GM12878 (cell line): Measurements from ENCODE around the gene GID4. TPM values are rescaled to one million over a fixed set of nuclear protein-coding genes. Genes with fewer than 3 reads are reported as not detected.

ENCODE experiments used
- ATAC-seq: fragments of 200-7000 bp; cut with Tn5 transposase; 3 replicates; pipeline ENCODE4 v1.9.1; 2020; ENCODE audit warnings: mild to moderate bottlenecking, moderate library complexity
- BruUV-seq: library from RNA; stranded (reverse); fragments of 400-500 nt; replicated peaks from 2 replicates; lab custom pipeline; 2021; lab: Mats Ljungman, UMichigan
- CTCF ChIA-PET: fragments of 300-600 bp; sonication (Branson Sonifier 250); formaldehyde crosslinking; extraction: SDS; loops from one replicate; lab custom pipeline; 2021; ENCODE audit warnings: inconsistent platforms; lab: Yijun Ruan, JAX
- POLR2A ChIA-PET: fragments of 350-600 bp; formaldehyde crosslinking; extraction: SDS; loops from one replicate; lab custom pipeline; 2021; ENCODE audit warnings: inconsistent platforms; lab: Charles Lee
- RAD21 ChIA-PET: fragments of 300-600 bp; sonication (Branson Sonifier 250); formaldehyde crosslinking; loops from one replicate; lab custom pipeline; 2023; ENCODE audit warnings: antibody characterized with exemption; ENCODE audit not compliant: unreplicated experiment; lab: Charles Lee
- SMC1A ChIA-PET: fragments of 300-600 bp; sonication (Branson Sonifier 250); formaldehyde crosslinking; loops from one replicate; lab custom pipeline; 2023; ENCODE audit not compliant: unreplicated experiment, uncharacterized antibody; lab: Charles Lee
- DNase-seq: peaks from one replicate; pipeline ENCODE4 v3.0.0-alpha.2; 2011; ENCODE audit warnings: low read depth, low spot score
- FAIRE-seq: peaks from 3 replicates; lab custom pipeline; 2011; peaks lifted over from hg19 to GRCh38; lab: Jason Lieb, UNC
- H2AFZ ChIP-seq: 2 replicates; pipeline ENCODE4 v1.6.0; 2011; ENCODE audit warnings: low read depth, low read length, control low read depth; ENCODE audit not compliant: control insufficient read depth
- H3K27ac ChIP-seq: 2 replicates; pipeline ENCODE4 v1.5.1; 2011; ENCODE audit warnings: control low read depth; ENCODE audit not compliant: control insufficient read depth, insufficient read depth
- H3K27me3 ChIP-seq, 2 experiments: replicated peaks in 1 of 2; 2 replicates each; pipeline versions ENCODE4 v1.6.0 to v1.6.1; 2011; ENCODE audit warnings: low read length in 1 of 2; ENCODE audit not compliant: control insufficient read depth in 2 of 2, insufficient read depth in 2 of 2
- H3K36me3 ChIP-seq, 2 experiments: 2 replicates each; pipeline ENCODE4 v1.5.1; 2011; ENCODE audit warnings: low read length in 1 of 2; ENCODE audit not compliant: control insufficient read depth in 2 of 2, insufficient read depth in 2 of 2
- H3K4me1 ChIP-seq: 2 replicates; pipeline ENCODE4 v1.6.1; 2011; ENCODE audit warnings: mild to moderate bottlenecking, low read length, moderate library complexity, mixed read lengths; ENCODE audit not compliant: control insufficient read depth, insufficient read depth
- H3K4me2 ChIP-seq: 2 replicates; pipeline ENCODE4 v1.6.0; 2011; ENCODE audit warnings: control low read depth; ENCODE audit not compliant: control insufficient read depth, insufficient read depth
- H3K4me3 ChIP-seq: fragments of 200-600 bp; sonication (generic); 2 replicates; pipeline ENCODE4 v1.5.1; 2016
- H3K79me2 ChIP-seq: 2 replicates; pipeline ENCODE4 v1.6.0; 2011; ENCODE audit warnings: low read length; ENCODE audit not compliant: control insufficient read depth, insufficient read depth
- H3K9ac ChIP-seq: 2 replicates; pipeline ENCODE4 v1.8.0; 2011; ENCODE audit warnings: low read length, control low read depth, mixed read lengths; ENCODE audit not compliant: control insufficient read depth, insufficient read depth
- H3K9me3 ChIP-seq: replicated peaks from 3 replicates; pipeline ENCODE4 v1.5.1; 2011; ENCODE audit warnings: mild to moderate bottlenecking, low read length; ENCODE audit not compliant: control insufficient read depth, insufficient read depth
- H4K20me1 ChIP-seq: 2 replicates; pipeline ENCODE4 v1.6.0; 2011; ENCODE audit not compliant: control insufficient read depth, insufficient read depth
- CUX1 ChIP-seq: IDR thresholded peaks from 2 replicates; pipeline ENCODE4 v1.6.1; 2012; ENCODE audit warnings: improper control_type of control experiment, low read depth, low read length; ENCODE audit not compliant: insufficient replicate concordance
- E2F4 ChIP-seq: IDR thresholded peaks from 2 replicates; pipeline ENCODE4 v1.6.1; 2012; ENCODE audit warnings: low read depth, low read length, improper control_type of control experiment
- EED ChIP-seq: sonication (generic); IDR thresholded peaks from 2 replicates; pipeline ENCODE4 v1.6.1; 2016; ENCODE audit warnings: antibody characterized with exemption, low read depth
- ELK1 ChIP-seq: IDR thresholded peaks from 2 replicates; pipeline ENCODE4 v1.6.1; 2012; ENCODE audit warnings: low read depth, low read length, improper control_type of control experiment
- ESRRA ChIP-seq: IDR thresholded peaks from 2 replicates; pipeline ENCODE4 v1.6.1; 2012; ENCODE audit warnings: mild to moderate bottlenecking, low read length, improper control_type of control experiment
- FOXK2 ChIP-seq: fragments of 450-650 bp; IDR thresholded peaks from 2 replicates; pipeline ENCODE4 v1.6.1; 2017; ENCODE audit warnings: mild to moderate bottlenecking, moderate library complexity
- GATAD2B ChIP-seq: fragments of 450-650 bp; conservative IDR thresholded peaks from 2 replicates; pipeline ENCODE4 v1.6.1; 2017; ENCODE audit warnings: low read depth, mild to moderate bottlenecking, moderate library complexity
- HCFC1 ChIP-seq: fragments of 150-350 bp; IDR thresholded peaks from 2 replicates; pipeline ENCODE4 v1.6.1; 2014; ENCODE audit warnings: low read length
- IRF4 ChIP-seq: IDR thresholded peaks from 2 replicates; pipeline ENCODE4 v1.6.1; 2011; ENCODE audit warnings: low read depth, low read length
- MEF2A ChIP-seq: IDR thresholded peaks from 2 replicates; pipeline ENCODE4 v1.6.1; 2011; ENCODE audit warnings: low read depth, mild to moderate bottlenecking, low read length, moderate library complexity; ENCODE audit not compliant: insufficient read depth
- PML ChIP-seq: IDR thresholded peaks from 2 replicates; pipeline ENCODE4 v1.6.1; 2012; ENCODE audit warnings: low read length, inconsistent platforms
- POLR2AphosphoS5 ChIP-seq: IDR thresholded peaks from 2 replicates; pipeline ENCODE4 v1.6.1; 2011; ENCODE audit warnings: mild to moderate bottlenecking, low read length, inconsistent platforms
- RAD21 ChIP-seq: IDR thresholded peaks from 2 replicates; pipeline ENCODE4 v1.6.1; 2011; ENCODE audit warnings: mild to moderate bottlenecking, low read depth, low read length, moderate library complexity; ENCODE audit not compliant: insufficient read depth
- ZBED1 ChIP-seq: IDR thresholded peaks from 2 replicates; pipeline ENCODE4 v1.6.1; 2016; ENCODE audit warnings: borderline replicate concordance
- ZNF622 ChIP-seq: fragments of 450-650 bp; IDR thresholded peaks from 2 replicates; pipeline ENCODE4 v1.6.1; 2017; ENCODE audit warnings: mild to moderate bottlenecking, inconsistent platforms
- WGBS: methylation state at CpG from one replicate; pipeline ENCODE4 v1.1.6; 2016; ENCODE audit warnings: low lambda C conversion rate; ENCODE audit not compliant: insufficient replicate concordance, insufficient coverage; ENCODE audit errors: missing lambda C conversion rate; 5-methylcytosine and 5-hydroxymethylcytosine counted together
- in situ Hi-C: fragments of 300-500 bp; cut with MboI; formaldehyde crosslinking; loops from 9 replicates; pipeline ENCODE4 v1.14.3; 2018; ENCODE audit warnings: mixed read lengths
- intact Hi-C: fragments of 100-400 bp; cut with micrococcal nuclease; formaldehyde crosslinking; loops from one replicate; pipeline ENCODE4 v1.14.2; 2022; ENCODE audit not compliant: unreplicated experiment
- polyA plus RNA-seq, 11 experiments: library from polyadenylated mRNA; depleted of rRNA in 4 of 11; unstranded in 6 of 11; stranded (reverse) in 5 of 11; fragments of >200 nt; fragmentation: Nextera tagmentation in 4 of 11; fragmentation: Illumina TruSeq in 1 of 11; extraction: Ambion mirVana in 4 of 11; extraction: Trizol in 1 of 11; gene quantifications; 1 replicate in 1 of 11; 2 replicates in 10 of 11; pipeline versions ENCODE4 v1.2.1 to v1.2.3, GENCODE V29; 2011 to 2016; ENCODE audit warnings: inconsistent platforms in 2 of 11, missing spikeins in 2 of 11, low read depth in 1 of 11
- total RNA-seq, 4 experiments: library from RNA; depleted of rRNA in 3 of 4; stranded (reverse); fragments of >200 nt in 3 of 4; fragmentation: Illumina TruSeq in 1 of 4; extraction: Trizol in 1 of 4; gene quantifications; 2 replicates each; pipeline versions ENCODE4 v1.2.1 to v1.2.3, GENCODE V29; 2013 to 2021
- TF ChIP-seq, protein P1 (sequence below): fragments of 450-650 bp; IDR thresholded peaks from 2 replicates; pipeline ENCODE4 v1.6.1; 2017; ENCODE audit warnings: low read depth, mild to moderate bottlenecking, moderate library complexity
- TF ChIP-seq, protein P2 (sequence below): IDR thresholded peaks from 2 replicates; pipeline ENCODE4 v1.6.1; 2011; ENCODE audit warnings: low read depth, low read length, improper control_type of control experiment, borderline replicate concordance

Gene GID4
- total and polyA plus RNA-seq, 10 of the 15 experiments (the other 5 are each of a cell fraction or from before 2014, with no cell fraction given), result 0.93 to 7.3 (median 3.6) TPM

DNA sequence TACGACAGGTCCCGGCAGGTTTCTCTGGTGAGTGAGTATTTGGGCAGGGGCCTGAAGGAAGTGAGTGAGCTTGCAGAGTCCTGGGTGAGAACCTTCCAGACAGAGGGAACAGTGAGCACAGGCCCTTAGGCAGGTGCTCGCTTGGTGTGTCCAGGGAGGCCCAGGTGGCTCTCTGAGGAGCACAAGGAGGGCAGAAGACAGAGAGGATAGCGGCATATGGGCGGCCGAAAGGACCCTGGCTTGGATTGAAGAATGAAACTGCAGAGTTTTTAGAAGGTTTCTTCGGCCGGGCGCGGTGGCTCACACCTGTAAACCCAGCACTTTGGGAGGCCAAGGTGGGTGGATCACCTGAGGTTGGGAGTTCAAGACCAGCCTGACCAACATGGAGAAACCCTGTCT lies 55.2 kb downstream of the GID4 start:
- WGBS, result 97% methylated on average over 10 of the region's 10 CpGs
- ATAC-seq, result no peak
- no peak overlapping the region for H3K27ac ChIP-seq
- no peaks in the 10 kb centered on the region for H4K20me1 ChIP-seq
- RAD21 ChIA-PET, result no interaction called here
- peaks cover 7% of the 10 kb centered on the region for H3K79me2 ChIP-seq
- in situ Hi-C loops, result no loop called here
- DNase-seq, result no peak
- CTCF ChIA-PET, result no interaction called here
- peaks cover 6 to 14% of the 10 kb centered on the region in 2 experiments for H3K36me3 ChIP-seq
- H3K4me1 ChIP-seq, result no peaks in the 10 kb centered on the region
- no peaks in the 10 kb centered on the region for H3K27me3 ChIP-seq
- no peak overlapping the region for H3K9ac ChIP-seq
- BruUV-seq, result no TSS peak
- H3K4me3 ChIP-seq, result no peak overlapping the region
- POLR2A ChIA-PET, result no interaction called here
- no peaks in the 10 kb centered on the region for H3K9me3 ChIP-seq
- no peak overlapping the region for H3K4me2 ChIP-seq
- intact Hi-C loops, result no loop called here
- SMC1A ChIA-PET, result no interaction called here
- FAIRE-seq, result no peak
- H2AFZ ChIP-seq, result no peak overlapping the region
- TF ChIP-seq GATAD2B, result no peak
- no peak for TF ChIP-seq PML
- TF ChIP-seq FOXK2, result no peak
- no peak for TF ChIP-seq RAD21
- no peak for TF ChIP-seq CUX1
- no peak for TF ChIP-seq ESRRA
- TF ChIP-seq ZBED1, result no peak
- TF ChIP-seq, protein P1, sequence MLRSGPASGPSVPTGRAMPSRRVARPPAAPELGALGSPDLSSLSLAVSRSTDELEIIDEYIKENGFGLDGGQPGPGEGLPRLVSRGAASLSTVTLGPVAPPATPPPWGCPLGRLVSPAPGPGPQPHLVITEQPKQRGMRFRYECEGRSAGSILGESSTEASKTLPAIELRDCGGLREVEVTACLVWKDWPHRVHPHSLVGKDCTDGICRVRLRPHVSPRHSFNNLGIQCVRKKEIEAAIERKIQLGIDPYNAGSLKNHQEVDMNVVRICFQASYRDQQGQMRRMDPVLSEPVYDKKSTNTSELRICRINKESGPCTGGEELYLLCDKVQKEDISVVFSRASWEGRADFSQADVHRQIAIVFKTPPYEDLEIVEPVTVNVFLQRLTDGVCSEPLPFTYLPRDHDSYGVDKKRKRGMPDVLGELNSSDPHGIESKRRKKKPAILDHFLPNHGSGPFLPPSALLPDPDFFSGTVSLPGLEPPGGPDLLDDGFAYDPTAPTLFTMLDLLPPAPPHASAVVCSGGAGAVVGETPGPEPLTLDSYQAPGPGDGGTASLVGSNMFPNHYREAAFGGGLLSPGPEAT, result no peak
- TF ChIP-seq, protein P2, sequence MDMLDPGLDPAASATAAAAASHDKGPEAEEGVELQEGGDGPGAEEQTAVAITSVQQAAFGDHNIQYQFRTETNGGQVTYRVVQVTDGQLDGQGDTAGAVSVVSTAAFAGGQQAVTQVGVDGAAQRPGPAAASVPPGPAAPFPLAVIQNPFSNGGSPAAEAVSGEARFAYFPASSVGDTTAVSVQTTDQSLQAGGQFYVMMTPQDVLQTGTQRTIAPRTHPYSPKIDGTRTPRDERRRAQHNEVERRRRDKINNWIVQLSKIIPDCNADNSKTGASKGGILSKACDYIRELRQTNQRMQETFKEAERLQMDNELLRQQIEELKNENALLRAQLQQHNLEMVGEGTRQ, result no peak
- no peak for TF ChIP-seq EED
- no peak for TF ChIP-seq HCFC1
- no peak for TF ChIP-seq E2F4
- TF ChIP-seq IRF4, result no peak
- no peak for TF ChIP-seq MEF2A
- no peak for TF ChIP-seq ZNF622
- TF ChIP-seq POLR2AphosphoS5, result no peak
- TF ChIP-seq ELK1, result no peak
